Measurements from ENCODE around the gene TBC1D9B. TPM values are rescaled to one million over a fixed set of nuclear protein-coding genes. Genes with fewer than 3 reads are reported as not detected.

TBC1D9B gene
- total and polyA plus RNA-seq, 11 donors = 29.3 to 68.9 (median 43.1) TPM

GRCh38 chr5:179879003-179879689, 28.6 kb downstream of the TBC1D9B start:
- Histone ChIP-seq H3K36me3 (peaks cover 0 to 90% (median 54%) of the 10 kb centered on the region in 9 donors), H3K27me3 (no peaks in the 10 kb centered on the region), H3K9me3 (peaks cover 0 to 21% (median 12%) of the 10 kb centered on the region in 12 donors), H3K4me1 (no peaks in the 10 kb centered on the region), H3K4me3 (no peak overlapping the region), H3K27ac (no peak overlapping the region)
- DNase-seq (peak in 2 of 5 donors; percentile 18 to 22), ATAC-seq (peak in 2 of 4 donors; percentile 9 to 18)
- intact Hi-C loops (cut with DNase I) = no loop called here
- WGBS, 4 donors = 93 to 96% (median 94%) methylated on average over 21 to 31 of the region's 31 CpGs
- TF ChIP-seq CTCF (IDR thresholded peaks at IDR 0.05) = no peak
- TF ChIP-seq POLR2A (IDR thresholded peaks at IDR 0.05) = no peak

- Histone ChIP-seq H3K4me3 (no peak overlapping the region), H3K9me3 (peaks cover 0 to 14% (median 10%) of the 10 kb centered on the region in 12 donors), H3K27me3 (no peaks in the 10 kb centered on the region), H3K4me1 (no peaks in the 10 kb centered on the region), H3K36me3 (peaks cover 0 to 90% (median 54%) of the 10 kb centered on the region in 9 donors), H3K27ac (no peak overlapping the region)
- WGBS, 4 donors = 87 to 93% (median 90%) methylated on average over 23 to 26 of the region's 26 CpGs
- ATAC-seq (no peak), DNase-seq (peak in 2 of 5 donors; percentile 18 to 23)
- intact Hi-C loops (cut with DNase I) = no loop called here
- TF ChIP-seq POLR2A (IDR thresholded peaks at IDR 0.05) (no peak), CTCF (IDR thresholded peaks at IDR 0.05) (no peak)
Observed at GRCh38 chr5:179878222-179879002, 29.3 kb downstream of the TBC1D9B start.

- H3K36me3 ChIP-seq = peaks cover 0 to 93% (median 68%) of the 10 kb centered on the region in 9 donors
- TF ChIP-seq CTCF (IDR thresholded peaks at IDR 0.05) = no peak
- no peak for TF ChIP-seq POLR2A (IDR thresholded peaks at IDR 0.05)
- 91 to 97% (median 93%) methylated on average over 3 of the region's 3 CpGs for WGBS, 4 donors
Observed at GRCh38 chr5:179876610-179876952, 31.1 kb downstream of the TBC1D9B start.

More at GRCh38 chr5:179876610-179876952, 31.1 kb downstream of the TBC1D9B start:
- no peak for ATAC-seq
- intact Hi-C loops (cut with DNase I) = no loop called here
- H3K27me3 ChIP-seq = no peaks in the 10 kb centered on the region
- H3K9me3 ChIP-seq = no peaks in the 10 kb centered on the region
- peaks cover 0 to 3% (median 0%) of the 10 kb centered on the region in 12 donors for H3K4me1 ChIP-seq
- no peak overlapping the region for H3K4me3 ChIP-seq
- H3K27ac ChIP-seq = no peak overlapping the region
- no peak for DNase-seq

Measured in heart left ventricle (tissue), 16 donors.